Sigmoid colon (tissue), 7 donors: ENCODE data around the gene OR52L1. TPM values are rescaled to one million over a fixed set of nuclear protein-coding genes. Genes with fewer than 3 reads are reported as not detected.

Experiments
- DNase-seq: peaks from one replicate; pipeline ENCODE4 v3.0.0-alpha.2; 2019
- H3K27ac ChIP-seq, 4 donors: fragments of 200-600 bp; sonication (generic); one replicate each; pipeline ENCODE4 v1.5.1; 2016 to 2019; ENCODE audit warnings: mild to moderate bottlenecking in 1 of 4
- H3K27me3 ChIP-seq, 3 donors: fragments of 200-600 bp; sonication (generic); one replicate each; pipeline ENCODE4 v1.5.1; 2019; ENCODE audit warnings: mild to moderate bottlenecking in 1 of 3
- H3K36me3 ChIP-seq, 4 donors: fragments of 200-600 bp; sonication (generic); one replicate each; pipeline ENCODE4 v1.5.1; 2016 to 2019
- H3K4me1 ChIP-seq, 4 donors: fragments of 200-600 bp; sonication (generic); one replicate each; pipeline ENCODE4 v1.5.1; 2017 to 2019
- H3K4me3 ChIP-seq, 4 donors: fragments of 200-600 bp; sonication (generic); one replicate each; pipeline ENCODE4 v1.5.1; 2017 to 2019; ENCODE audit warnings: mild to moderate bottlenecking in 2 of 4, moderate library complexity in 1 of 4
- H3K9me3 ChIP-seq, 4 donors: fragments of 200-600 bp in 3 of 4; sonication (generic) in 3 of 4; one replicate each; pipeline versions ENCODE4 v1.5.1 to v1.6.1; 2013 to 2019
- EP300 ChIP-seq, 4 donors: sonication (generic); formaldehyde crosslinking; IDR thresholded peaks; one replicate each; pipeline ENCODE4 v1.6.1; 2017; ENCODE audit warnings: antibody characterized with exemption in 4 of 4
- POLR2A ChIP-seq, 2 donors: fragments of 450-650 bp; IDR thresholded peaks; one replicate each; pipeline ENCODE4 v1.6.1; 2016; ENCODE audit warnings: antibody characterized with exemption in 2 of 2, mild to moderate bottlenecking in 2 of 2, moderate library complexity in 2 of 2
- POLR2AphosphoS5 ChIP-seq, 4 donors: sonication (generic); formaldehyde crosslinking; IDR thresholded peaks; one replicate each; pipeline ENCODE4 v1.6.1; 2017; ENCODE audit warnings: antibody characterized with exemption in 4 of 4
- WGBS, 2 donors: extraction: QIAGEN DNeasy Blood & Tissue Kit; methylation state at CpG; one replicate each; pipeline ENCODE4 v1.1.7; 2013; 5-methylcytosine and 5-hydroxymethylcytosine counted together
- intact Hi-C: fragments of 100-400 bp; cut with DNase I; formaldehyde crosslinking; loops from one replicate; pipeline ENCODE4 v1.15.1; 2023
- polyA plus RNA-seq, 3 donors: library from polyadenylated mRNA; stranded (reverse); fragments of 200-250 nt; gene quantifications; one replicate each; pipeline ENCODE4 v1.2.3, GENCODE V29; 2013
- total RNA-seq, 4 donors: library from RNA; depleted of rRNA; stranded (reverse); fragments of >200 nt; gene quantifications; one replicate each; pipeline ENCODE4 v1.1.0, GENCODE V29; 2016
- TF ChIP-seq, protein P1 (sequence below), 4 experiments: fragments of 450-650 bp in 3 of 4; fragments of 200-600 bp in 1 of 4; IDR thresholded peaks; one replicate each; pipeline ENCODE4 v1.5.1; 2016 to 2019; ENCODE audit warnings: antibody characterized with exemption in 4 of 4, mild to moderate bottlenecking in 3 of 4, moderate library complexity in 2 of 4
- donor health status: healthy with polysubstance abuse.
- donor health status: Bipolar disorder and iron deficiency.
- donor health status: healthy.

OR52L1 gene
- total RNA-seq (not detected), polyA plus RNA-seq (not detected)

DNA sequence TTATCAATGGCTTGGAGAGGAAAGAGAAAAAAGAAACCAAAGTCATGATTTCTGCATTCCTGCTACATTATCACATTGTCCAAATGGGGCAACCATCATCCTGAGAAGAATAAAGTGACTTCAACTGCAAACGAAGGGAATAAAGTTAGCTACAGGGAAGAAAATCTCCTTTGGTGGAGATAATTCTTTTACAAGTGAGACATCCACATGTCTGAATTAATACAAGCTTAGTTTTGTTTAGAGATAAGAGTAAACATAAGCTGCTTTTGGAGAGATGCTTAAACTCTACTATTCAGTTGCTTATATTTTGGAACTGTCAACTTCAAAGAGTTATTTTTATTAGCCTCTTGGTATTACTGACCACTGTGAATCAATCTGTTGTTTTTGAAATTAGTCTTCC is at the start of gene OR52L1:
TSS of gene OR52L1 (minus strand) at position 101 of the 400 bp plus-strand sequence. CDS start at position 46, 55 bp downstream.
- H3K4me3 ChIP-seq, result no peak within 1 kb of the TSS
- H3K27me3 ChIP-seq, result no peaks in the 10 kb centered on the region
- TF ChIP-seq POLR2AphosphoS5 (IDR thresholded peaks at IDR 0.05), result no peak
- no peak for TF ChIP-seq EP300 (IDR thresholded peaks at IDR 0.05)
- TF ChIP-seq, protein P1, sequence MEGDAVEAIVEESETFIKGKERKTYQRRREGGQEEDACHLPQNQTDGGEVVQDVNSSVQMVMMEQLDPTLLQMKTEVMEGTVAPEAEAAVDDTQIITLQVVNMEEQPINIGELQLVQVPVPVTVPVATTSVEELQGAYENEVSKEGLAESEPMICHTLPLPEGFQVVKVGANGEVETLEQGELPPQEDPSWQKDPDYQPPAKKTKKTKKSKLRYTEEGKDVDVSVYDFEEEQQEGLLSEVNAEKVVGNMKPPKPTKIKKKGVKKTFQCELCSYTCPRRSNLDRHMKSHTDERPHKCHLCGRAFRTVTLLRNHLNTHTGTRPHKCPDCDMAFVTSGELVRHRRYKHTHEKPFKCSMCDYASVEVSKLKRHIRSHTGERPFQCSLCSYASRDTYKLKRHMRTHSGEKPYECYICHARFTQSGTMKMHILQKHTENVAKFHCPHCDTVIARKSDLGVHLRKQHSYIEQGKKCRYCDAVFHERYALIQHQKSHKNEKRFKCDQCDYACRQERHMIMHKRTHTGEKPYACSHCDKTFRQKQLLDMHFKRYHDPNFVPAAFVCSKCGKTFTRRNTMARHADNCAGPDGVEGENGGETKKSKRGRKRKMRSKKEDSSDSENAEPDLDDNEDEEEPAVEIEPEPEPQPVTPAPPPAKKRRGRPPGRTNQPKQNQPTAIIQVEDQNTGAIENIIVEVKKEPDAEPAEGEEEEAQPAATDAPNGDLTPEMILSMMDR (IDR thresholded peaks at IDR 0.05), result no peak
- TF ChIP-seq POLR2A (IDR thresholded peaks at IDR 0.05), result no peak
- H3K27ac ChIP-seq, result no peak within 1 kb of the TSS
- no peaks in the 10 kb centered on the region for H3K36me3 ChIP-seq
- no peaks in the 10 kb centered on the region for H3K9me3 ChIP-seq
- 56 to 64% methylated on average over 1 of the region's 1 CpG for WGBS, 2 donors
- DNase-seq, result no peak
- no peaks in the 10 kb centered on the region for H3K4me1 ChIP-seq
- intact Hi-C loops, result no loop called here

DNA sequence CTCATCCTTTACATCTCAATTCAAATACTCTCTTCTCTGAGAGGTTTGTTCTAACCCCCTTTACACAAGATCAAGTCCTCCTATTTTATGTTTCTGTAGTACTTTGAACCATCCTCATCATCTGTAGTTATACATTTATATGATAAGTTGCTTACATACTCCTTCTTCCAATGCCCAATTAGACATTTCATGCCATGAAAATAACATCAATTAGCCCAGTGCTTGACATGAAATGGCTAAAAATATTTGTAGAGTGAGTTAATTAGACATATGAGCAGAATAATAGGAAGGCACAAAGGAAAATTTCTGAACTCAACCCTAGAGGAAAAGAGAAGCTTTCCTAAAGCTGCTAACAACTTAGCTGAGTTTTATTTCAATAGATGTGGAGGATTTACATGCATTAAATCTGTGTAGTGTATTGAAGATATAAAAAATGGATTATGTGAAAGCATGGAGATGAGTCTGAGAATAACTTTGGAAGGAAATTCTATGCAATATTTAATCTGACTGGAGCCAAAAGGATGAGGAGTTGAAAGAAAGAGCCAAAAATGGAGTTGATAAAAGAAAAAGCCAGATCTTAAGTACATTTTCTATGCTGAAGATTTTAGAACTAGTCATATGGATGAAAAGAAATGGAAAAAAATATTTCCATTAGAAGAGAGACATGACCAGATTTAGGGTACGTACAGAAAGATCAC is 44.1 kb upstream of the OR52L1 start, which contains the start of gene OR56A1:
TSS of gene OR56A1 (minus strand) at position 51 of the 698 bp plus-strand sequence. CDS start 3,066 bp downstream, outside the sequence.
- Histone ChIP-seq H3K4me1 (peaks cover 0 to 8% (median 0%) of the 10 kb centered on the region in 4 donors), H3K9me3 (no peaks in the 10 kb centered on the region), H3K27me3 (peaks cover 0 to 5% (median 0%) of the 10 kb centered on the region in 3 donors), H3K36me3 (no peaks in the 10 kb centered on the region), H3K4me3 (no peak within 1 kb of the TSS), H3K27ac (no peak within 1 kb of the TSS)
- DNase-seq, result no peak
- no peak for TF ChIP-seq EP300 (IDR thresholded peaks at IDR 0.05)
- TF ChIP-seq POLR2AphosphoS5 (IDR thresholded peaks at IDR 0.05), result no peak
- TF ChIP-seq POLR2A (IDR thresholded peaks at IDR 0.05), result no peak
- TF ChIP-seq, protein P1 (IDR thresholded peaks at IDR 0.05), result no peak
- WGBS, 2 donors, result 82 to 93% methylated on average over 1 of the region's 1 CpG
- intact Hi-C loops, result no loop called here

DNA sequence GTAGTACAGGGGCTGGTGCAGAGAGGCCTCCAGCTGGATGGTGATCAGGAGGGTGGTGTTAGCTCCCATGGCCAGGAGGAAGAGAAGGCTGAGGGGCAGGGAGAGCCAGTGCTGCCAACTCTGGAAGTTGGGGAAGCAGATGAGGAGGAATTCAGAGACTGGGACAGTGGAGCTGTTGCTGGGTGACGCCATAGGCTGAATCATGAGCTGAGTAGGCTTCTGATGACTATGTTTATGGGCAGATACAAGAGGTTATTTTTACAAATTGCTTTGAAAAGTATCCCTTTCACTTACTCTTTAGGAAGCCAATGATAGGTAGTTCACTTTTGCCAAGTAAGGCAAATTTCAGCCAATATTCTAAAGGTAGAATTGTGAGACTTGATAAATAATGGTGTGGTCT is 40.7 kb upstream of the OR52L1 start:
- TF ChIP-seq POLR2A (IDR thresholded peaks at IDR 0.05) (no peak), EP300 (IDR thresholded peaks at IDR 0.05) (no peak), POLR2AphosphoS5 (IDR thresholded peaks at IDR 0.05) (no peak)
- TF ChIP-seq, protein P1 (IDR thresholded peaks at IDR 0.05), result no peak
- H3K9me3 ChIP-seq, result no peaks in the 10 kb centered on the region
- no peak for DNase-seq
- no peak overlapping the region for H3K27ac ChIP-seq
- peaks cover 0 to 8% (median 0%) of the 10 kb centered on the region in 4 donors for H3K4me1 ChIP-seq
- no peaks in the 10 kb centered on the region for H3K36me3 ChIP-seq
- WGBS, 2 donors, result 87 to 88% methylated on average over 1 of the region's 1 CpG
- intact Hi-C loops, result no loop called here
- H3K27me3 ChIP-seq, result no peaks in the 10 kb centered on the region
- no peak overlapping the region for H3K4me3 ChIP-seq

DNA sequence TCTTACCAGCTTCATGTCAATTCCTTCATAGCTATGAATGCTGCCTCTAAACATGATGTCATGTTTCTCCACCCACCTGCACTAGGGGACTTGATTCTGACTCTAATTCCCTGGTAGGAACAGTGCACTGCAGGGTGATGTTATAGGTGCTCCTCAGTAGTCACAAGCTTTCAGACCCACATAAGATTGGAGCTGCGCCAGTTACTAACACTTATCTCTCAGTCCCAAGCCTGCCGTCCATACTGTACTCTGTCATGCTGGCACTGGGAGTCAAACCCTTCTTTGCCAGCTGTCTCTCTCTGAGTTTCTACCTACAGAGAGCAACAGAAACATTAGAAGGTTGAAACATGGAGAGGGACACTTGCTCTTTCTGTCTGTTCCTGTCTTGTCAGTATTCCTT is 38.3 kb upstream of the OR52L1 start:
- H3K27ac ChIP-seq, result no peak overlapping the region
- 68 to 81% methylated on average over 2 of the region's 2 CpGs for WGBS, 2 donors
- intact Hi-C loops, result no loop called here

More for the DNA sequence above, 38.3 kb upstream of the OR52L1 start:
- Histone ChIP-seq H3K27me3 (no peaks in the 10 kb centered on the region), H3K9me3 (no peaks in the 10 kb centered on the region), H3K4me1 (peaks cover 0 to 3% (median 0%) of the 10 kb centered on the region in 4 donors), H3K4me3 (no peak overlapping the region), H3K36me3 (no peaks in the 10 kb centered on the region)
- no peak for TF ChIP-seq POLR2A (IDR thresholded peaks at IDR 0.05)
- TF ChIP-seq, protein P1 (IDR thresholded peaks at IDR 0.05), result no peak
- DNase-seq, result no peak
